GM21390 (cell line): ENCODE measurements around the gene TMEM92.

Experiments
- ATAC-seq: cut with Tn5 transposase; IDR thresholded peaks from one replicate; pipeline ENCODE4 v1.9.1; 2021; ENCODE audit not compliant: unreplicated experiment

Gene TMEM92

DNA sequence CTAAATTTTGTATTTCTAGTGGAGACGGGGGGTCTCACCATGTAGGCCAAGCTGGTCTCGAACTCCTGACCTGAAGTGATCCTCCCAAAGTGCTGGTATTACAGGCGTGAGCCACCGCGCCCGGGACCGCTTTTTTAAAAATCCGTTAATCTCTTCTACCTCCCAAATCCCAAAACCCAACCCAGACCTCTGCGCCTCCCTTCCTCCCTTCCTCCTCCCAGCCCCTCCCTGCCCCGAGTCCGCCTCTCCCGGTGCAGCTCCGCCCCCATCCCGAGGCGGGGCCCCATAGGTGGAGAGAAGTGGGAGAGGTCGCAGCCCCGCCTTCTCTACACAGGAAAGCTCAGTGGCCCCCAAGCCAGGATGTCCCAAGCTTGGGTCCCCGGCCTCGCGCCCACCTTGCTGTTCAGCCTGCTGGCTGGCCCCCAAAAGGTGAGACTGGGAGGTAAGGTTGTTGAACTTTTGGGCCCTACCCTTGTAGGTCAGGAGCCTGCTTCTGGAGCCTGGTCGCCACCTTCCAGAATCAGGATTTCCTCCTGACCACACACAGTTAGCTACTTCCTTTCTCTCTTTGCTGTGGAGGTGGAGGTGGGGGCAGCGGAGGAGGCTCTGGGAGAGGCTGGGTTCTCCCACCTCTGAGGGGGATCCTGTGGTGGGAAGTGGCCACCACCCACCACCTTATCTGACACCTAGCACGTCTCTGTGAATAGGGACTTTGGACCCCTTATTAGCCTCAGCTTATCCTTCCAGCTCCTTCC is at the start of gene TMEM92:
TMEM92 (plus strand) TSS at position 325 of the 755 bp plus-strand sequence; CDS start at position 361, 36 bp downstream.
- ATAC-seq = no peak

DNA sequence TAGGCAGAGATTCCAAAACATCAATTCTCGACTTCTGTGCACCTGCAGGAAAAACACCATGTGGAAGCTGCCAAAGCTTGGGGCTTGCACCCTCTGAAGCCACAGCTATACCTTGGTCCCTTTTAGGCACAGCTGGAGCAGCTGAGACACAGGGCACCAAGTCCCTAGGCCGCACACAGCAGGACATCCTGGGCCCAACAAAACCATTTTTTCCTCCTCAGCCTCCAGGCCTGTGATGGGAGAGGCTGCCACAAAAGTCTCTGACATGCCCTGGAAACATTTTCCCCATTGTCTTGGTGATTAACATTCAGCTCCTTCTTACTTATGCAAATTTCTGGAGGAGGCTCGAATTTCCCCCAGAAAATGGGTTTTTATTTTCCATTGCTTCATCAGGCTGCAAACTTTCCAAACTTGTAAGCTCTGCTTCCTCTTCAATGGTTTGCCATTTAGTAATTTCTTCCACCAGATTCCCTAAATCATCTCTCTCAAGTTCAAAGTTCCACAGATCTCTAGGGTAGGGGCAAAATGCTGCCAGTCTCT is 48.5 kb upstream of the TMEM92 start:
- no peak for ATAC-seq

DNA sequence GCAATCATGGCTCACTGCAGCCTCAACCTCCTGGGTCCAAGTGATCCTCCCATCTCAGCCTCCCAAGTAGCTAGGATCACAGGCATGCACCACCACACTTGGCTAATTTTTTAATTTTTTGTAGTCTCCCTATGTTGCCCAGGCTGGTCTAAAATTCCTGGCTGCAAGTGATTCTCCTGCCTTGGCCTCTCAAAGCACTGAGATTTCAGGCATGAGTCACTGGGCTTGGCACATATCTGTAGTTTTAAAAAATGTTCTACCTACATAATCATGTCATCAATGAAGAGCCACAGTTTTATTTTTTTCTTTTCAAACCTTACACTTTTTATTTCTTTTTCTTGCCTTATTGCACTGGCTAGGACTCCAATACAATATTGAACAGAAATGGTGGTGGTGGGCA is 39.7 kb upstream of the TMEM92 start:
- no peak for ATAC-seq

DNA sequence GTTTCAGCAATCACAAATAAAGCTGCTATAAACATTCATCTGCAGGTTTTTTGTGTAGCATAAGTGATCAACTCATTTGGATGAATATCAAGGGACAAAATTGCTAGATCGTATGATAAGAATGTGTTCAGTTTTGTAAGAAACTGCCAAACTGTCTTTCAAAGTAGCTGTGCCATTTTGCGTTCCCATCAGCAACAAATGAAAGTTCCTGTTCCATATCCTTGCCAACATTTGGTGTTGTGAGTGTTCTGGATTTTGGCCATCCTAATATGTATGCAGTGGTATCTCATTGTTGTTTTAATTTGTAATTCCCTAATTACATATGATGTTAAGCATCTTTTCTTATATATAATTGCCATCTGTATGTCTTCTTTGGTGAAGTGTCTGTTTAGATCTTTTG is 36.4 kb upstream of the TMEM92 start:
- no peak for ATAC-seq

DNA sequence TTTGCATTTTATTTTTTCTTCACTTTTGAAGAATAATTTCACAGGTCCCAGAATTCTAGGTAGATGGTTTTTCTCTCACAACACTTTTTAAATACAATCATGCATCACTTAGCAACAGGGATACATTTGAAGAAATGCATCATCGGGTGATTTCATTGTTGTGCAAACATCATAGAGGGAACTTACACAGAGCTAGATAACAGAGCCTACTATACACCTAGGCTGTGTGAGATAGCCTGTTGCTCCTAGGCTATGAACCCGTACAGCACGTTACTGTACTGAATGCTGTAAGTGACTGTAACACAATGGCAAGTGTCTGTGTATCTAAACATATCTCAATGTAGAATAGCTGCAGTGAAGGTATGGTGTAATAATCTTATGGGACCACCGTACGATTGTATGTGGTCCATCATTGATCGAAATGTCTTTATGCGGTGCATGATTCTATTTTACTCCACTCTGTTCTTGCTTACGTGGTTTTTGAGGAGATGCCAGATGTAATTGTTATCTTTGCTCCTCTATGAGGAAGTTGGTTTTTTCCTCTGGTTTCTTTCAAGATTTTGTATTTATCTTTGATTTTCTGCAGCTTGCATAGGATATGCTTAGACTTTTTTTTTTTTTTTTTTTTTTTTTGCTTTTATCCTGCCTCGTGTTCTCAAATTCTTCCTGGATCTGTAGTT is 35.5 kb upstream of the TMEM92 start:
- ATAC-seq = no peak

DNA sequence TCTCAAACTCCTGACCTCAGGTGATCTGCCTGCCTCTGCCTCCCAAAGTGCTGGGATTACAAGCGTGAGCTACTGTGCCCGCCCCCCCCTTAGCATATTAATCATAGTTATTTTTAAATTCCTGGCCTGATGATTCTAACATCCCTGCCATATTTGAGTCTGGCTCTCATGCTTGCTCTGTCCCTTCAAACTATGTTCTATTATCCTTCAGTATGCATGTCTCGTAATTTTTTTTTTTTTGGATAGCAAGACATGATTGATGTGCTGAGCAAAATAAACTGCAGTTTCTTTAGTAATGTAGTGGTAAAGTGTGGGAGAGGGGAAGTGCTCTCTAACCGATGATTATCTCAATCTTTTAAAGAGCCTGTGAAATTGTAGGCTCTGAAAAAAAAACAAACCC is 34.3 kb upstream of the TMEM92 start:
- no peak for ATAC-seq

DNA sequence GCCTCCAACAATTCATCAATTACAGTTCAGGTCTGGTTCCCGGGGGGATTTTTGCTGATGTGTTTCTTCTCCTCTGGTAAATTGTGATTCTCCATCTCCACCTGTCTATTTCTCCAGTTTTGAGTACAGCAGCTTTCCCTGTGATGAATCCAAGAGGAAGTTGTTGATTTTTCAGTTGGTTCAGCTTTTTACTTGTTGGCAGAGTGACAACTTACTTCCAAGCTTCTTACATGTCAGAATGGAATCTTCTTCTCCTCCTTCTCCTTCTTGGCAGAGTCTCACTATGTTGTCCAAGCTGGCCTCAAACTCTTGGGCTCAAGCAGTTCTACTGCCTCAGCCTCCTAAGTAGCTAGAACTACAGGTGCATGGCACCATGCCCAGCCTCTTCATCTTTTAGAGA is 33.4 kb upstream of the TMEM92 start:
- no peak for ATAC-seq

DNA sequence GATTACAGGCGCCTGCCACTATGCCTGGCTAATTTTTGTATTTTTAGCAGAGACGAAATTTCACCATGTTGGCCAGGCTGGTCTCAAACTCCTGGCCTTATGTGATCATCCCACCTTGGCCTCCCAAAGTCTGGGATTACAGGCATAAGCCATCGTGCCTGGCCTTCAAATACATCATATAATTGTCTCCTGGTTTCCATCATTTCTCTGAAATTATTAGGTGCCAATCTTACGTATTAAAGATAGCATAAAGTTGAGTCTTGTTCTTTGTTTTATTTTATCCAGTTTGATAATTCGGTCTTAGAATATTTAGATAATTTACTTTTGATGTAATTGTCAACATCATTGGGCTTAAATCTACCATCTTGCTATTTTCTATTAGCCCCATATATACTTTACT is 32.8 kb upstream of the TMEM92 start:
- ATAC-seq = no peak

DNA sequence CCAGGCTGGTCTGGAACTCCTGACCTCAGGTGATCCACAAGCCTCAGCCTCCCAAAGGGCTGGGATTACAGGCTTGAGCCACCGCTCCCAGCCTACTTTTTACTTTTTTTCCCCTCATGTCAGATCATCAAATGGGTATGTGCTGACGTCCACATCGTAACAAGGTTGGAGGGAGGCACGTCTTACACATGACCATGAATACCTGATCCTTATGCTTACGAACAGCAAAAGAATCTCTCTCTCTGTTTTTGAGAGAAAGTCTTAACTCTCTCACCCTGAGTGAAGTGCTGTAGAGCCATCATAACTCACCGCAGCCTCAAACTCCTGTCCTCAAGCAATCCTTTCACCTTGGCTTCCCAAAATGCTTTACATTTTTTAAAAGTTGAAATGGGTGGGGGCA is 29.5 kb upstream of the TMEM92 start:
- ATAC-seq = no peak

DNA sequence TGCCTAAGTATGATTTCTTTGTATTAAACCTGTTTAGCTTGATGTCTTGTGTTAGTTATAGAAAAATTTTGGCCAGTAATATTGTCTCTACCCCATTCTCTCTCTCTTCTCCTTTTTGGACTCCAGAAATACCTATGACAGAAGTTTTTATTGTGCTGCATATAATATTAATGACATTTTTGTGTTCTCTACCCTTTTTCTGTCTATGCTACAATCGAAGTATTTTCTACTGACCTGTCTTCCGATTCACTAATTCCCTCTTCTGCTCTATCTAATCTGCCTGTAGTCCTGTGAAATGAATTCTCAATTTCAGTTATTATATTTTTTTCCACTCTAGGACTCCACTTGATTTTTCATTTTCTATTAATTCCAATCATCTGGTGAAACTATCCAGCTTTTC is 26.0 kb upstream of the TMEM92 start:
- ATAC-seq = no peak

DNA sequence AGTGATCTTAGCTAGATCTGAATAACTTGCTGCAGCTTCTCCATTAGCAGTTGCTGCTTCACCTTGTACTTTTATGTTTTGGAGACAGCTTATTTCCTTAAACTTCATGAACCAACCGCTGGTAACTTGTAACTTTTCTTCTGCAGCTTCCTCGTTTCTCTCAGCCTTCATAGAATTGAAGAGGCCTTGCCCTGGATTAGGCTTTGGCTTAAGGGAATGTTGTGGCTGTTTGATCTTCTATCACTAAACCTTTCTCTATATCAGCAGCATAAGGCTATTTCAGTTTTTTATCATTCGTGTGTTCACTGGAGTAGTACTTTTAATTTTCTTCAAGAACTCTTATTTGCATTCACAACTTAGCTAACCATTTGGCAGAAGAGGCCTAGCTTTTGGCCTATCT is 21.5 kb upstream of the TMEM92 start:
- no peak for ATAC-seq

DNA sequence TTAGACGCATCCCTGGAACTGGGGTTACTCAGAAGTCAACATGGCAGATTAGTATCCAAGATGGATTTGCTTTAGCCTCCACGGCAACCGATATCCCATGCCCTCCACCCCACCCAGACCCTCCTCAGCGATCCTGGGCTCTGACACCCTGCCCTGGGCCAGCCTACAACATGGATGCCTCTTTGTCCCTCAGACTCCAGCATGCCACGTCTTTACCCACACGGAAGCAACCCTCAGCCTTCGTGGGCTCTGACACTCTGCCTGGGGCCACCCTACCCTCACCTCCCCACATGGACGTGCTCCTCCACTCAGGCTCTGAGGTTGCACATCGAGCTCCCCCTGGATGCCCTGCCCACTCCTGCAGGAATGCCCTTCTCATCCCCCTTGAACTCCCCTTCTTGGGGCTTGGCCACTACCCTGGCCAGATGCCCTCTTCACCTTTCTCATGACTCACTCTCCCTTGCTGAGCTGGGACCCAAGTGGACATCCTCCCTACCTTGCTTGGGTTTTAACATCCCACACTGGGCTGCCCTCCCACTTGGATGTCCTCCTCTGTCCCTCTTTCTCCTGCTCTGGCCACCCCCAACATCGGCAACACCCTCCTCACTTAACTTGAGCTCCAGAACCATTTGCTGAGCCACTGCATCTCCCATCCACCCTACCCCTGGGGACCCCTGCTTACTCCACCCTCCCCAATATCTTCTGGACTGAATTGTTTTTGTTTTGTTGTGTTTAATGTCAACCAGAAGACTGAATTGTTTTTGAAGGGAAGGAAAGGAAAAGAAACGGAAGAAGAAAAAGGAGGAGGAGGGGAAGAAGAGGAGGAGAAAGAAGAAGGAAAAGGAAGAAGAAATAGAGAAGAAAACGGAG is 18.3 kb upstream of the TMEM92 start:
- ATAC-seq = no peak

DNA sequence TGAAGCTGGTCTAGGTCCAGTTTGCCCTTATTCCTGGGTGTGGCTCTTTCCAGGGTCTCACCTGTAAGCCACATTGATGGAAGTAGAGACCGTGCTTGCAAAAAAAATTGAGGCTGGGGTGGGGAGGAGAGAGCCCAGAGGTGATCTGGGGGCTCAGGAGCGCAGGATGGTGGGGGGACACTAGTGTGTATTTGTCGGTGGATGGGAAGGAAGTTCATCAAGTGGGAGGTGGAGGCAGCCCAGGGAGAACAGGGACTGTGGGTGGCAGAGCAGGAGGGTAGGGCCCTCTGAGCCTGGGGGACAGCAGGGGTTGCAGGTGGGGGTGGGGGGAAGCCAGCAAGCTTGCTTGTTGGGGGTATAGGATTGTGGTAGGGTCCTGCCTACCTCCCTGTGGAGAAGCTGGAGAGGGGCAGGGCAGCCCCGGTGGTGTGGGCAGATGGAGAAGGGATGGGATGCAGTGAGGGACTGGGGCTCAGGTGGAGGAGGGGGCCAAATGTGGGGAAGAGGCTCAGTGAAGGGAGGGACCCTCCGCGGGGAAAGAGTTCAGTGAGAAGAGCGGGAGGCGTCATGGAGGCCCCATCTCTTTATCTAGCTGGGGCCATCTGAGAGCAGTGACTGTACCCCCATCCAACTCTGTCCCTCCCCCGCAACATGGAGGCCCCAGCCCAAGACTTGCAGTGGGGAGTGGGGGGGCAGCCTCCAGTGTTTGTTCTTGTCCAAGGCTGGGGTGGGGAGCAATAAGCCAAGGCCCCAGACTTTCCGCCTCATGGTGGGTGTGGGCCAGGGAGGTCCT is 17.2 kb upstream of the TMEM92 start:
- ATAC-seq = no peak

DNA sequence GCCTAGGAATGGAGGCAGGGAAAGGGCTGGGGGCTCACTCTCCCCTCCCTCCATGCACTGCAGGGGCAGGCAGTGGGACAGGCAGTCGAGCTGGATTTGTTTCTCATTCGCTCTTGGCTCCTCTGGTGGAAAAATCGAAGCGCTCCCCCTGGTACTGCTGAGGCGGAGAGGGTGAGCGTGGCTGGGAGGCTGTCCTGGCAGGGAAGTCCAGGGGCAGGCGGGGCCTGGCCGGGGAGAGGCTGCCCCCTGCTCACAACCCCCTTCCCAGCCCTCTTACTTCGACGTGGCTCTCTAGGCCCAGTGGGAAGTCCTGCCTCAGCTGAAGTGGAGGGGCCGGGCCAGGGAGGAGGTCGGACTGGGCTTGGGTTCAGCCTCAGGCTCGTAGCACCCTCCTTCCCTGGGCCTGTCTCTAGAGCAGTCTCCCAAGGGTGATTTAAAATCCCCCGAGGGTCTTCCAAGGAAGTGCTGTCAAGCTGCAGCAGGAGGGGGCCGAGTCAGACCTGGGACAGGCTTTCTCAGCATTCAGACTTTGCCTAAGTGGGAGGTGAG is 16.5 kb upstream of the TMEM92 start:
- ATAC-seq = no peak

DNA sequence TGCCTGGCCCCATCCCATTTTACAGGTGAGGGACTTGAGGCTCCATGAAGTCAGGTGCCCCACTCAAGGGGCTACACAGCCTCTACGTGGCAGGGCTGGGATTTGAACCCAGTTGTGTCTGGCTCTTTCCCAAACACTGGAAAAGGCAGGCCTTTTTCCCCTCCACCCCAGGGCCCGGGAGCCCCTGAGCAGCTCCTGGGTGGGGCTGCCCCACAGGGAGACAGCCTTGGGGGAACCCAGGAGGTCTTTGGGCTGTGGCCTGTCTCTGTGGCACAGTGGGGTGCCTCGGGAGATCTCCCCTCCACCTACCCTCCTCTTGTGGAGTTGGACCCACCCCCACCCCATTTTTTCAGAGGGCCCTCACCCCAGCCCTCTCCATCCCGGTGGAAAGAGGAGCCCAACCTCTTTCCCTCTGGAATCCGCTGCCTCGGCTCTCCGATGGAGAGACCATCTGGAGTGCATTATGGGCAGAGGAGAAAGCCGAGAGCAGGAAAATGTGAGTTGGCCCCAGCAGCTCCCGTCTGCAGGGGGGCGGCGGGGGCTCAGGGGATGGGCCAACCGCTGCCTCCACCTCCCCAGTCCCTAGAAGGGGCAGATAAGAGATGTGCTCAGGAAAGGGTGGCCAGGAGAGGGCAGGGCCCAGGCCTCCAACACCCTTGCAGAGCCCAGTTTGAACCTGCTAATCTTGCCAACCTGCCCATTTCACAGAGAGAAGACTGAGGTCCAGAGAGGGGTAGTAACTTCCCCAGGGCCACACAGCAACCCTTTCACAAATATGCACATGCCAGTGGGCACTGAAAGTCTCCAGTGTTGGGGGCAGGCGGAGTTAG is 15.4 kb upstream of the TMEM92 start:
- ATAC-seq = no peak

DNA sequence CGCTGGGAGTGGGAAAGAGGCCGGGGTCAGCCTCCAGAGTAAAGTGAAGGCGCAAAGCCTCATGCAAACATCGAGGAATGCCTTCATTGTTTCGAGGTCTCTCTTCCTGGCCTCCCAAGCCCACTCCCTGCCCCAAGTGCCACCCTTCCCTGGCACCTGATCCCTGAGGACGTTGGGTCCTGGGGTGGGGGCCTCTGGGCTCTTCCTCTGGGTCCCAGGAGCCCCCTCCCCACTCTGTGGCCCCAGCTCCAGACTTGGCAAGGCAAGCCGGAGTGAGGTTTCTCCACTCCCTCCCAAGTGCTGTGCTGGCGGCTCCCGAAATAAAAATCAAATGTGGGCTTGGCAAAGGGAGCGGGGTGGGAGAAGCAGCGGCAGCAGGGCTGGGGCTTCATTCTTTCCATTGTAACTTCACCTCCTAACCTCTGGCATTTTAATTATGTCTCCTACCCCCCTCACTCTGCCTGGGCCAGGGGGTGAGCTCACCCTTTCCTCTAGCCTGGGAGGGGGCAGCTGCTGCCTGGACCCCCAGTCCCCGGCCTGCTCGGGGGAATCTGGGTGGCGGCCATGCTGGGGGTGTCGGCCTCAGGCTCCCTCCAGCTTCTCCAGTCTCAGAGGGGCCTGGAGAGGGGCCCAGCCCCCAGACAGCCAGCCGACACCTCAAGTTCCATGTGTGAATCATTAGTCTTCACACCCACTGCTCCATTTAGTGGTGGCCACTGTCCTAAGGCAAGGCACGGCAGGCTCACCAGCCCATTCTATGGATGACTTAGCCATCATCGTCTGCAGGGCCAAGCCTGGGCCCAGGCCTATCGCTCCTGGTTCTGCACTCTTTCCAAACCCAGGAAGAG is 14.6 kb upstream of the TMEM92 start:
- ATAC-seq = no peak

DNA sequence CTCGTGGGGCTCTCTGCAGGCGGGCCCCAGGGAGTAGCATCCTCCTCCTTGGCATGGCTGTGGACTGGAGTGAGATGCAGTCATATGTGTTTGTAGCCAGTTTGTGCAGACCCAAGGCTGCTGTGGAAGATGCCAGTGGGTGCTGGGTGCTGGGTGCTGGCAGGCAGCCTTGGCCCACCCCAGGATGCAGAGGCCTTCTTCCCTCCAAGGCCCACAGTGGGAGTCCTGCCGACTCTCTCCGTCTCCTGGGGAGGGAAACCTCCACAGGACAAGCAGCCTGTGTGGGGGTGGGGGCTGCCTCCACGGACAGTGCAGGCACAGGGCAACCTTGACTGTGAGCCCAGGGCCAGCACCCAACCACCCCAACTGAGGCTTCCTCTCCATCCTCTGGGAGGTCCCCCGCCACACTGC is 13.8 kb upstream of the TMEM92 start:
- ATAC-seq = no peak

DNA sequence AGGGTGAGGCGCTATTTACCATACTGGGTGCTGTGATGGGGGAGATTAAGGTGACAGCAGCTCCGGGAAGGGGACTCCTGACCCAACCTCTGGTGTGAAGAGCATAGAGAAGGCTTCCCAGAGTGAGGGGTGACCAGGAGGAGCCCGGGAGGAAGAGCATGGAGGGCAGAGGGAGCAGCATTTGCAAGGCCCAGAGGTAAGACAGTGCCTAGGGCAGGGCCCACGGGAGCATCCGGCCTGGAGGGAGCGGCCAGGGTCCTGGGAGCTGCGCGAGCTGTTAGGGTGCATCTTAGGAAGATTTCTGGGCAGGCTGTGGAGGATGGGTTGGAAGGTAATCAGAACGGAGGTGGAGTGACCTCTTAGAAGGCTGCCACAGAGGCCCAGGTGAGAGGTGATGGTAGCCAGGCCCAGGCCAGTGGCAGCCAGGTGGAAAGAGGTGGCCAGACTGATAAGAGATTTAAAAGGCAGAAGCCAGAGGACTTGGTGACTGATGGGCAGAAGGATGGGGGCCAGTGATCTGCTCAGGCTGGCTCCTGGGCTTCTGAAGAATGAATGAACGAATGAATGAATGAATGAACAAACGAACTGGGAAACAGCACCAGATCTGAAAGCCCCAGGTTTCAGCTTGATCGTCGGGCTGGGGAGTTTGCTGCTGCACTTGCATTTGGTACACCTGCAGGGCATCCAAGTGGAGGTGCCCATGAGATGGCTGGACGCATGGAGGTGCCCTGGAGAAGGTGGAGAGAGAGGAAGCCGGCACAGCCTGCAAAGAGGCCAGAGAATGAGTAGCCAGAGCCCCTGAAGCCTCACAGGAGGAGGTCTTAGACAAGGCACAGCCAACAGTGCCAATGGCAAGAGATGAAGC is 13.0 kb upstream of the TMEM92 start:
- no peak for ATAC-seq
